ACHN (cell line): ENCODE results near the gene HEMGN.

ENCODE experiments used
- DNase-seq: peaks from one replicate; pipeline ENCODE4 v3.0.0-alpha.2; 2015
- in situ Hi-C: cut with HindIII; loops from 2 replicates; pipeline ENCODE4 v1.10.0; 2017; ENCODE audit warnings: low sequenced_read_pairs, low pct_ligation_motif_present, low pct_unique_long_range_greater_than_20kb

Gene HEMGN

GRCh38 chr9:97907632-97908031 lies 30.3 kb downstream of the HEMGN start:
- DNase-seq, result no peak
- in situ Hi-C loops, result no loop called here

DNA sequence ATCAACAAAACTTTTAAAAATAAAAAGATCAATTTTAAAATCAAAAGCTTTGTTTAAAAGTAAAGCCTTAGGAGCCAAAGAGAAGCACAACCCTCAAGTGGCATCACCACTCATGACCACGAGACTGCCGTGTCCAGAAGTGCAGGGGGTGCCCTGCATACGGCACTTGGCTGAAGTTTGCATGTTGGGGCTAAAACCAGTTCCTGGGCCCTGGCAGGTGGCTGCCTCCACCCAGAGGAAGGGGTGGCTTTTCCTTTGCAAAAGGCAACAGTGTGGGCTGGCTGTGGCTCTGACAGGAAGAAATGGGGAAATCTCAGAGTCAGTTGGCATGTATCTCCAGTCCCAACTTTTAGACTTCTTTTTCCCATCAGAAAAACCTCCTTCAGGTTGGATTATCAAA lies 30.9 kb downstream of the HEMGN start:
- no peak for DNase-seq

GRCh38 chr9:97906236-97906831 lies 31.6 kb downstream of the HEMGN start:
- in situ Hi-C loops, result no loop called here
- no peak for DNase-seq

More for the DNA sequence above, 30.9 kb downstream of the HEMGN start:
- in situ Hi-C loops, result no loop called here

GRCh38 chr9:97905228-97905627 lies 32.7 kb downstream of the HEMGN start:
- in situ Hi-C loops, result no loop called here
- no peak for DNase-seq

DNA sequence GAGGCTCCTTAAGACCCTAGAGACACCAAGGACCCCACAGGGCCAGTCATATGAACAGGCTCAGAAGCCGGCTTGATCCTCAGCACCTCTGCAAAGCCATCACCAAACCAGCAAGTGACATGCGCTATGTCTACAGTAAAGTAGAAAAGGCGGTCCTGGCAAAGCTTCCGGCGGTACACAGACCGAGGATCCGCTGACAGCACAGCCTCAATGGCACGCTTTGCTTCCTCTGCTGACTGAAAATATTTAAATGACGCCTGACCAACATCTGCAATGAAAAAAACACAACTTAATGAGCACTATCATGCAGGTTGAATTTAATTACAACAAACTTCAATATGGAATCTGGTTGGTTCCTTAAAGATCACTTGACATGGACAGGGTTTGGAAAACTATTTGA lies 33.2 kb downstream of the HEMGN start:
- DNase-seq, result no peak
- in situ Hi-C loops, result no loop called here

DNA sequence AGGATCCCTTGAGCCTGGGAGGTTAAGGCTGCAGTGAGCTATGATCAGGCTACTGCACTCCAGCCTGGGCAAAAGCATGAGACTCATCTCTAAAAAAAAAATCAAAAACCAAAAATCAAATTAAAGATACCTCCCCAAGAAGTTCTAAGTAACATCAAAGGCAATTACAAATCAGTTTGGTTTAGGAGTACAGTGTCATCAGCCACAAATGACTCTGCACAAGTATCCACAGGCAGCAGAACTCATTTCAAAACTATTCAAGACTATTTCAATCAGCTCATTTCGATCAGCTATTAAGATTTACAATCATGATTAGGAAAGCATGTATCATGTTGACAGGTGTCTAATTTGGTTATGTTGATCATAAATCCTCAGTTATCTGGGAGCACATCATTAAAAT lies 34.8 kb downstream of the HEMGN start:
- no peak for DNase-seq
- in situ Hi-C loops, result no loop called here

GRCh38 chr9:97900738-97901565 lies 37.0 kb downstream of the HEMGN start:
- DNase-seq, result peak; percentile 50
- in situ Hi-C loops, result no loop called here

DNA sequence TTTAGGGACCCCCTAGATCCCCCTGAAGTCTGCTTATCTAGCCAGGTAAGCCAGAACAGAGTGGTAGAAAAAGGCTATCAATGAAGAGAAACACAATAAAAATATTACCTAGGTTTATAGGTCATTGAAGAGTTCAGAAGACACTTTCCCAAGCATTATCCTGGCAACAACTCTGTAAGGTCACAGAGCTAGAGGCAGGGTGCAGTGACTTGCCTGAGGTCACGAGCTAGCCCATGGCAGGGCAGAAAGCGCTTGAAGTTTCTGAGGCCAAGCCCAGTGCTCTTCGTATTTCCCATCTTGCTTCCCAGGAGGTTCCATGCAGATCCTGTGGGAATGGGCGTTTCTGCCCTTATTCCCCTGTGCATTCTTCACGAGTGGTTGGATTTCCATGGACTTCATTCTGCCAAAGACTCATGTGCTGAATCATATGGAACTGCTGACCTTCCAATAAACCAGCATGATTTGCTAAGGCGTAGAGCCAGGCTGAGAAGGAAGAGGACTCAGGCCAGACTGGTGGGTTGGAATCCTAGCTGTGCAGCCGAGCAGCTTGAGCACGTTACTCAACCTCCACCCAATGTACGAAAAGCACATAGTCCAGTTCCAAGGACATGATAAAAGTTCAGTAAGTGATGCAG lies 37.8 kb downstream of the HEMGN start:
- in situ Hi-C loops, result no loop called here
- DNase-seq, result no peak

DNA sequence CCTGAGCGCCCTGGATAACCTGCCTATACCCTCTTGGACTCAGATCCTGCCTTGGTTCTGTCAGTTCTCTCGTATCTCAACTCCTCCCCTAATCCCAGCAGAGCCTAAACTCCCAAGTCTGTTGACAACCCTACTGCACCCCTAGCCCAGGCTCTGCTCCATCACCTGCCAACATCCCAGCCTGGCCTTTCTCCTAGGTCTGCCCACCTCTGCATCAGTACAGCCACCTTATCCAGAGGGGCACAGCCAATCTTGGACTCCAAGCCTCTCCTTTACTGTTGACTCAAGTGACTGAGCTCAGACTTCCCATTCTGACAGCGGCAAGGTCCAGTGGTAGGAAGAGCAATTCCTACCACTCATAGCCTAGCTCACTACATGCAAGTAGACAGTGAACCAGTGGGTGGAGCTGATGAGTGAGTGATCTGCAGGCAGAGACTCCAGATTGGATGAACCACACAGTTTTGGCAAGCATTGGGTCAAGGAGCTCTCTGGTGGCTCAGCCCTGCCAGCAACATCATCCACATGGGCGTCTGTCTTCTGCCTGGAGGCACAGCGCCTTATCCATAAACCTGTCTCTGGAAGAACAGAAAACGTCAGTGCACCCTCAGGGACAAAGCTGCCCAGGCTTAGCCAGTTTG lies 42.2 kb downstream of the HEMGN start:
- in situ Hi-C loops, result no loop called here
- DNase-seq, result peak; percentile 30

GRCh38 chr9:97895211-97895610 lies 42.8 kb downstream of the HEMGN start:
- no peak for DNase-seq
- in situ Hi-C loops, result no loop called here

GRCh38 chr9:97892421-97892820 lies 45.6 kb downstream of the HEMGN start:
- in situ Hi-C loops, result no loop called here
- DNase-seq, result no peak

DNA sequence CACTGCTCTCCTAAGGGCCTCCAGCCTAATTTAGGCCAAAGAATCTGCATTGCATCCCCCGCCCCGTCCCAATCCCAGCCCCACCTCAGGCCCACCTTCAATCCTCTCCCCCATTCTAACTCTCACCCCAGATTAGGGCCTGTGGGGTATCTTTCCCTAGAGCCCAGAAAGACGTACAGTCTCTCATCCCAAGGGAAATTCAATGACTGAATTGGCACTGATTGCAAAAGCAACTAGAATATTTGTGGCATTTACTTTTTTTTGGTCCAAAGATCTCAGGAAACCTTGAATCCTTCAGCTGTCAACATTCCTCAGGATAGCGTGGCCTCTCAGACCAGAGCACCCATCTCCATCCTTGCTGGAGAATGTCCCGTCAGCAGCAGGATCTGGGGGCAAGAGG lies 46.2 kb downstream of the HEMGN start:
- in situ Hi-C loops, result no loop called here

GRCh38 chr9:97889941-97890887 lies 47.8 kb downstream of the HEMGN start:
- in situ Hi-C loops, result no loop called here
- peak; percentile 27 for DNase-seq

More for the DNA sequence above, 46.2 kb downstream of the HEMGN start:
- DNase-seq, result no peak

- DNase-seq, result peak; percentile 40
- in situ Hi-C loops, result no loop called here
These were observed 57.6 kb downstream of the HEMGN start for GRCh38 chr9:97880336-97880735.
